HepG2 (cell line): Measurements from ENCODE around the gene UBXN6. TPM values are rescaled to one million over a fixed set of nuclear protein-coding genes. Genes with fewer than 3 reads are reported as not detected.

Source experiments
- POLR2G ChIP-seq: fragments of 200-400 bp; formaldehyde crosslinking; IDR thresholded peaks from 2 replicates; pipeline ENCODE4 v1.6.1; 2018; ENCODE audit warnings: mild to moderate bottlenecking, low read depth, low read length, moderate library complexity
- ZNF230 ChIP-seq: sonication (generic); formaldehyde crosslinking; IDR thresholded peaks from 2 replicates; pipeline ENCODE4 v1.4.0; 2020; ENCODE audit warnings: mild to moderate bottlenecking, missing genetic modification reagents
- ZNF282 ChIP-seq: fragments of 450-650 bp; IDR thresholded peaks from 2 replicates; pipeline ENCODE4 v1.6.1; 2018; ENCODE audit not compliant: partially characterized antibody
- ZNF354B ChIP-seq: sonication (generic); formaldehyde crosslinking; IDR thresholded peaks from 2 replicates; pipeline ENCODE4 v1.8.0; 2022; ENCODE audit warnings: mild to moderate bottlenecking, missing genetic modification reagents
- ZNF451 ChIP-seq: sonication (generic); formaldehyde crosslinking; IDR thresholded peaks from 2 replicates; pipeline ENCODE4 v1.5.0; 2020; ENCODE audit warnings: mild to moderate bottlenecking, missing genetic modification reagents
- ZNF672 ChIP-seq: sonication (generic); formaldehyde crosslinking; IDR thresholded peaks from 2 replicates; pipeline ENCODE4 v1.8.1; 2022; ENCODE audit warnings: missing genetic modification reagents
- polyA plus RNA-seq, 8 experiments: library from polyadenylated mRNA; depleted of rRNA in 3 of 8; stranded (reverse) in 7 of 8; unstranded in 1 of 8; fragments of >200 nt; fragmentation: Illumina TruSeq in 4 of 8; extraction: Trizol in 4 of 8; gene quantifications; 2 replicates each; pipeline versions ENCODE4 v1.2.1 to v1.2.3, GENCODE V29; 2011 to 2016; ENCODE audit warnings: low read depth in 4 of 8, missing spikeins in 1 of 8, mixed read lengths in 1 of 8; ENCODE audit not compliant: insufficient read depth in 1 of 8
- total RNA-seq, 5 experiments: library from RNA; depleted of rRNA; stranded (reverse); fragments of >200 nt; fragmentation: Illumina TruSeq; extraction: Trizol; gene quantifications; 2 replicates each; pipeline ENCODE4 v1.2.3, GENCODE V29; 2016; ENCODE audit warnings: low read depth in 1 of 5
- TF ChIP-seq, protein P1 (sequence below), 2 experiments: fragments of 450-650 bp in 1 of 2; sonication (generic) in 1 of 2; formaldehyde crosslinking in 1 of 2; IDR thresholded peaks; 2 replicates each; pipeline versions ENCODE4 v1.6.1 to v1.8.0; 2016 to 2022; ENCODE audit warnings: antibody characterized with exemption in 1 of 2, mild to moderate bottlenecking in 1 of 2, missing genetic modification reagents in 1 of 2
- TF ChIP-seq, protein P2 (sequence below): sonication (generic); formaldehyde crosslinking; IDR thresholded peaks from 2 replicates; pipeline ENCODE4 v1.5.0; 2020; ENCODE audit warnings: mild to moderate bottlenecking, missing genetic modification reagents, borderline replicate concordance
- TF ChIP-seq, protein P3 (sequence below): sonication (generic); formaldehyde crosslinking; IDR thresholded peaks from 2 replicates; pipeline ENCODE4 v1.5.0; 2020; ENCODE audit warnings: mild to moderate bottlenecking, missing genetic modification reagents
- TF ChIP-seq, protein P4 (sequence below): sonication (generic); formaldehyde crosslinking; IDR thresholded peaks from 2 replicates; pipeline ENCODE4 v1.4.0; 2020; ENCODE audit warnings: missing genetic modification reagents; ENCODE audit errors: not compliant biosample characterization

UBXN6 gene
- total and polyA plus RNA-seq, 2 of the 13 experiments (the other 11 are each of a cell fraction or from before 2014, with no cell fraction given): 34.9 to 35.5 TPM

DNA sequence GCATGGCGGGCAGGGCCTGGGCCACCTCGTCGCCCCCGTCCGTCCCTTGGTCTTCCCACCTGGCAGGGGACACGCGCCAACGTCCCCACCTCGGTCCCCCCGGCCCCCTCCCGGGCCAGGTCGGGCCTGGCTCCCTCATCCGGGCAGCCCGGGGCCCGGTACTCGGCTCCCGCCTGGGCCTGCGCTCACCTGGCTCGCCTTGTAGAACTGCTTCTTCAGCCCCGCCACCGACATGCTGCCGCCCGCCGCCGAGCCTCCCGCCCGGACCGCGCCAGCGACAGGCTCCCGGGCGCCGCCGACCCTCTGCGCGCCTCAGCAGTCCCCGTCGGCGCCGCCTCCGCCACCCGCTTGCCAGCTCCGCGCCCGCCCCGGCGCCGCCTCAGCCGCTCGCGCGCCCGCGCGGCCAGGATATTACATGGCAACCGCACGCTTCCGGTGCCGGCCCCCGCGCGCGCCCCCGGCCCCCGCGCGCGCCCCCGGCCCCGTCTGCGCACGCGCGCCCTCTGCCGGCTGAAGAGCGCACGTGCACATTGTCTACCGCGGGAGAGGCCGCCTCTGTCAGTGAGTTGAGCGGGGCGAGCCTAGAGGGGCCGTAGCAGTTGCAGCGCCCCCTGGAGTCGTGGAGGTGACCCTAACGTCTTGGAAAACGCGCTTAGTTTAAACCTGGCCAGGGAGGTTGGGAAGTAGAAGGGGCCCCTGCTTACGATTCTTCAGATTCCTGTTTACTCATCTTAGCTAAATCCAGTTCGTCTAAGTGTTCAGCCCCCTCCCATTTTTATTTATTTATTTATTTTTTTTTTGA lies 57.3 kb downstream of the UBXN6 start, which contains the start of gene SH3GL1 (continued):
- TF ChIP-seq, protein P1, sequence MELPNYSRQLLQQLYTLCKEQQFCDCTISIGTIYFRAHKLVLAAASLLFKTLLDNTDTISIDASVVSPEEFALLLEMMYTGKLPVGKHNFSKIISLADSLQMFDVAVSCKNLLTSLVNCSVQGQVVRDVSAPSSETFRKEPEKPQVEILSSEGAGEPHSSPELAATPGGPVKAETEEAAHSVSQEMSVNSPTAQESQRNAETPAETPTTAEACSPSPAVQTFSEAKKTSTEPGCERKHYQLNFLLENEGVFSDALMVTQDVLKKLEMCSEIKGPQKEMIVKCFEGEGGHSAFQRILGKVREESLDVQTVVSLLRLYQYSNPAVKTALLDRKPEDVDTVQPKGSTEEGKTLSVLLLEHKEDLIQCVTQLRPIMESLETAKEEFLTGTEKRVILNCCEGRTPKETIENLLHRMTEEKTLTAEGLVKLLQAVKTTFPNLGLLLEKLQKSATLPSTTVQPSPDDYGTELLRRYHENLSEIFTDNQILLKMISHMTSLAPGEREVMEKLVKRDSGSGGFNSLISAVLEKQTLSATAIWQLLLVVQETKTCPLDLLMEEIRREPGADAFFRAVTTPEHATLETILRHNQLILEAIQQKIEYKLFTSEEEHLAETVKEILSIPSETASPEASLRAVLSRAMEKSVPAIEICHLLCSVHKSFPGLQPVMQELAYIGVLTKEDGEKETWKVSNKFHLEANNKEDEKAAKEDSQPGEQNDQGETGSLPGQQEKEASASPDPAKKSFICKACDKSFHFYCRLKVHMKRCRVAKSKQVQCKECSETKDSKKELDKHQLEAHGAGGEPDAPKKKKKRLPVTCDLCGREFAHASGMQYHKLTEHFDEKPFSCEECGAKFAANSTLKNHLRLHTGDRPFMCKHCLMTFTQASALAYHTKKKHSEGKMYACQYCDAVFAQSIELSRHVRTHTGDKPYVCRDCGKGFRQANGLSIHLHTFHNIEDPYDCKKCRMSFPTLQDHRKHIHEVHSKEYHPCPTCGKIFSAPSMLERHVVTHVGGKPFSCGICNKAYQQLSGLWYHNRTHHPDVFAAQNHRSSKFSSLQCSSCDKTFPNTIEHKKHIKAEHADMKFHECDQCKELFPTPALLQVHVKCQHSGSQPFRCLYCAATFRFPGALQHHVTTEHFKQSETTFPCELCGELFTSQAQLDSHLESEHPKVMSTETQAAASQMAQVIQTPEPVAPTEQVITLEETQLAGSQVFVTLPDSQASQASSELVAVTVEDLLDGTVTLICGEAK (IDR thresholded peaks at IDR 0.05): no peak
- TF ChIP-seq, protein P1 (CRISPR knock-in tag; IDR thresholded peaks at IDR 0.05): no peak
- no peak for TF ChIP-seq ZNF230 (CRISPR knock-in tag)
- TF ChIP-seq POLR2G: 0 out of 2 replicates have a peak, but pooled peaks have one; percentile 36
- TF ChIP-seq ZNF282: no peak
- TF ChIP-seq ZNF672 (CRISPR knock-in tag): 0 out of 2 replicates have a peak, but pooled peaks have one; percentile 8
- no peak for TF ChIP-seq ZNF451
- TF ChIP-seq, protein P2, sequence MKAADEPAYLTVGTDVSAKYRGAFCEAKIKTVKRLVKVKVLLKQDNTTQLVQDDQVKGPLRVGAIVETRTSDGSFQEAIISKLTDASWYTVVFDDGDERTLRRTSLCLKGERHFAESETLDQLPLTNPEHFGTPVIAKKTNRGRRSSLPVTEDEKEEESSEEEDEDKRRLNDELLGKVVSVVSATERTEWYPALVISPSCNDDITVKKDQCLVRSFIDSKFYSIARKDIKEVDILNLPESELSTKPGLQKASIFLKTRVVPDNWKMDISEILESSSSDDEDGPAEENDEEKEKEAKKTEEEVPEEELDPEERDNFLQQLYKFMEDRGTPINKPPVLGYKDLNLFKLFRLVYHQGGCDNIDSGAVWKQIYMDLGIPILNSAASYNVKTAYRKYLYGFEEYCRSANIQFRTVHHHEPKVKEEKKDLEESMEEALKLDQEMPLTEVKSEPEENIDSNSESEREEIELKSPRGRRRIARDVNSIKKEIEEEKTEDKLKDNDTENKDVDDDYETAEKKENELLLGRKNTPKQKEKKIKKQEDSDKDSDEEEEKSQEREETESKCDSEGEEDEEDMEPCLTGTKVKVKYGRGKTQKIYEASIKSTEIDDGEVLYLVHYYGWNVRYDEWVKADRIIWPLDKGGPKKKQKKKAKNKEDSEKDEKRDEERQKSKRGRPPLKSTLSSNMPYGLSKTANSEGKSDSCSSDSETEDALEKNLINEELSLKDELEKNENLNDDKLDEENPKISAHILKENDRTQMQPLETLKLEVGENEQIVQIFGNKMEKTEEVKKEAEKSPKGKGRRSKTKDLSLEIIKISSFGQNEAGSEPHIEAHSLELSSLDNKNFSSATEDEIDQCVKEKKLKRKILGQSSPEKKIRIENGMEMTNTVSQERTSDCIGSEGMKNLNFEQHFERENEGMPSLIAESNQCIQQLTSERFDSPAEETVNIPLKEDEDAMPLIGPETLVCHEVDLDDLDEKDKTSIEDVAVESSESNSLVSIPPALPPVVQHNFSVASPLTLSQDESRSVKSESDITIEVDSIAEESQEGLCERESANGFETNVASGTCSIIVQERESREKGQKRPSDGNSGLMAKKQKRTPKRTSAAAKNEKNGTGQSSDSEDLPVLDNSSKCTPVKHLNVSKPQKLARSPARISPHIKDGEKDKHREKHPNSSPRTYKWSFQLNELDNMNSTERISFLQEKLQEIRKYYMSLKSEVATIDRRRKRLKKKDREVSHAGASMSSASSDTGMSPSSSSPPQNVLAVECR (CRISPR knock-in tag): peak; percentile 67; the same call in 1 of the 2 replicates
- TF ChIP-seq, protein P3, sequence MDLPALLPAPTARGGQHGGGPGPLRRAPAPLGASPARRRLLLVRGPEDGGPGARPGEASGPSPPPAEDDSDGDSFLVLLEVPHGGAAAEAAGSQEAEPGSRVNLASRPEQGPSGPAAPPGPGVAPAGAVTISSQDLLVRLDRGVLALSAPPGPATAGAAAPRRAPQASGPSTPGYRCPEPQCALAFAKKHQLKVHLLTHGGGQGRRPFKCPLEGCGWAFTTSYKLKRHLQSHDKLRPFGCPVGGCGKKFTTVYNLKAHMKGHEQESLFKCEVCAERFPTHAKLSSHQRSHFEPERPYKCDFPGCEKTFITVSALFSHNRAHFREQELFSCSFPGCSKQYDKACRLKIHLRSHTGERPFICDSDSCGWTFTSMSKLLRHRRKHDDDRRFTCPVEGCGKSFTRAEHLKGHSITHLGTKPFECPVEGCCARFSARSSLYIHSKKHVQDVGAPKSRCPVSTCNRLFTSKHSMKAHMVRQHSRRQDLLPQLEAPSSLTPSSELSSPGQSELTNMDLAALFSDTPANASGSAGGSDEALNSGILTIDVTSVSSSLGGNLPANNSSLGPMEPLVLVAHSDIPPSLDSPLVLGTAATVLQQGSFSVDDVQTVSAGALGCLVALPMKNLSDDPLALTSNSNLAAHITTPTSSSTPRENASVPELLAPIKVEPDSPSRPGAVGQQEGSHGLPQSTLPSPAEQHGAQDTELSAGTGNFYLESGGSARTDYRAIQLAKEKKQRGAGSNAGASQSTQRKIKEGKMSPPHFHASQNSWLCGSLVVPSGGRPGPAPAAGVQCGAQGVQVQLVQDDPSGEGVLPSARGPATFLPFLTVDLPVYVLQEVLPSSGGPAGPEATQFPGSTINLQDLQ (CRISPR knock-in tag): no peak
- TF ChIP-seq, protein P4, sequence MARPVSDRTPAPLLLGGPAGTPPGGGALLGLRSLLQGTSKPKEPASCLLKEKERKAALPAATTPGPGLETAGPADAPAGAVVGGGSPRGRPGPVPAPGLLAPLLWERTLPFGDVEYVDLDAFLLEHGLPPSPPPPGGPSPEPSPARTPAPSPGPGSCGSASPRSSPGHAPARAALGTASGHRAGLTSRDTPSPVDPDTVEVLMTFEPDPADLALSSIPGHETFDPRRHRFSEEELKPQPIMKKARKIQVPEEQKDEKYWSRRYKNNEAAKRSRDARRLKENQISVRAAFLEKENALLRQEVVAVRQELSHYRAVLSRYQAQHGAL (CRISPR knock-in tag): no peak
- no peak for TF ChIP-seq ZNF354B
